ENCODE data around the gene SIGMAR1.

Gene SIGMAR1

GRCh38 chr9:34637356-34638137 lies at the start of gene SIGMAR1:
TSS of gene SIGMAR1 (minus strand) at chr9:34637787. CDS start at chr9:34637697, 90 bp downstream.
- peak; percentile 92 for DNase-seq

- no peak for DNase-seq
Observed at GRCh38 chr9:34686732-34687131, 49.1 kb upstream of the SIGMAR1 start.

- no peak for DNase-seq
Observed at GRCh38 chr9:34686231-34686630, 48.6 kb upstream of the SIGMAR1 start.

- no peak for DNase-seq
Observed at GRCh38 chr9:34685591-34685990, 48.0 kb upstream of the SIGMAR1 start.

- DNase-seq: no peak
Observed at GRCh38 chr9:34684816-34685215, 47.2 kb upstream of the SIGMAR1 start.

- no peak for DNase-seq
Observed at GRCh38 chr9:34684145-34684544, 46.6 kb upstream of the SIGMAR1 start.

GRCh38 chr9:34675869-34676268 lies 38.3 kb upstream of the SIGMAR1 start:
- no peak for DNase-seq

GRCh38 chr9:34675048-34675714 lies 37.6 kb upstream of the SIGMAR1 start:
- DNase-seq: peak; percentile 69

GRCh38 chr9:34674440-34674839 lies 36.9 kb upstream of the SIGMAR1 start:
- DNase-seq: no peak

GRCh38 chr9:34671307-34671706 lies 33.7 kb upstream of the SIGMAR1 start:
- no peak for DNase-seq

GRCh38 chr9:34669809-34670562 lies 32.4 kb upstream of the SIGMAR1 start:
- no peak for DNase-seq

- DNase-seq: peak; percentile 96
Observed at GRCh38 chr9:34665381-34666250, 28.0 kb upstream of the SIGMAR1 start.

- DNase-seq: no peak
Observed at GRCh38 chr9:34665067-34665380, 27.4 kb upstream of the SIGMAR1 start.

- DNase-seq: peak; percentile 83
Observed at GRCh38 chr9:34664281-34665066, 26.9 kb upstream of the SIGMAR1 start.

- DNase-seq: no peak
Observed at GRCh38 chr9:34663303-34663605, 25.7 kb upstream of the SIGMAR1 start.

- no peak for DNase-seq
Observed at GRCh38 chr9:34662526-34663302, 25.1 kb upstream of the SIGMAR1 start, which contains the start of gene CCL27. TSS of gene CCL27 (minus strand) at chr9:34662657. CDS start at chr9:34662633, 24 bp downstream.

GRCh38 chr9:34659592-34660253 lies 22.1 kb upstream of the SIGMAR1 start:
- DNase-seq: no peak

- no peak for DNase-seq
Observed at GRCh38 chr9:34658461-34658860, 20.9 kb upstream of the SIGMAR1 start.

GRCh38 chr9:34656992-34657391 lies 19.4 kb upstream of the SIGMAR1 start:
- DNase-seq: no peak

GRCh38 chr9:34655394-34655793 lies 17.8 kb upstream of the SIGMAR1 start:
- no peak for DNase-seq

Data from EL (cell line).